ENCODE measurements around the gene SUFU.

DNA sequence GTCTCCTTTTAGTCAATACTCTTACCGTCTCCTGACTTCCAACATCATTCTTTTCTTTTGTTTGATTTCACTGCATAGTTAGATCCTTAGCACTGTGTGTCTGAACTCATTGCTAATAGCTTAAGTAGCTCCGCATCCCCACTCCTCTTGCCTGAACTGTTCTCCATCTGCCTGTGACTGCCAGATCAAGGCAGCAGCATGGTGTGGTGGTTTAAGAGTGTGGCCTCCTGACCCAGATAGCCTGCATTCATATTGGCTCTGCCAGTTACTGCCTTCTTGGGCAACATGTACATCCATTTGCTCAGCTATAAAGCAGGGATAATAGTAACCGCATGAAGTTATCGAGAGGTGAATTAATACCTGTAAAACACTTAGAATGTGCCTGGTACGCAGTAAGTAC, 50.8 kb downstream of the SUFU start:
- TF ChIP-seq, protein P1, sequence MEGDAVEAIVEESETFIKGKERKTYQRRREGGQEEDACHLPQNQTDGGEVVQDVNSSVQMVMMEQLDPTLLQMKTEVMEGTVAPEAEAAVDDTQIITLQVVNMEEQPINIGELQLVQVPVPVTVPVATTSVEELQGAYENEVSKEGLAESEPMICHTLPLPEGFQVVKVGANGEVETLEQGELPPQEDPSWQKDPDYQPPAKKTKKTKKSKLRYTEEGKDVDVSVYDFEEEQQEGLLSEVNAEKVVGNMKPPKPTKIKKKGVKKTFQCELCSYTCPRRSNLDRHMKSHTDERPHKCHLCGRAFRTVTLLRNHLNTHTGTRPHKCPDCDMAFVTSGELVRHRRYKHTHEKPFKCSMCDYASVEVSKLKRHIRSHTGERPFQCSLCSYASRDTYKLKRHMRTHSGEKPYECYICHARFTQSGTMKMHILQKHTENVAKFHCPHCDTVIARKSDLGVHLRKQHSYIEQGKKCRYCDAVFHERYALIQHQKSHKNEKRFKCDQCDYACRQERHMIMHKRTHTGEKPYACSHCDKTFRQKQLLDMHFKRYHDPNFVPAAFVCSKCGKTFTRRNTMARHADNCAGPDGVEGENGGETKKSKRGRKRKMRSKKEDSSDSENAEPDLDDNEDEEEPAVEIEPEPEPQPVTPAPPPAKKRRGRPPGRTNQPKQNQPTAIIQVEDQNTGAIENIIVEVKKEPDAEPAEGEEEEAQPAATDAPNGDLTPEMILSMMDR (IDR thresholded peaks at IDR 0.05): no peak
- no peak for TF ChIP-seq POLR2A (IDR thresholded peaks at IDR 0.05)
